ENCODE results near the gene PTPRJ. TPM values are rescaled to one million over a fixed set of nuclear protein-coding genes. Genes with fewer than 3 reads are reported as not detected.
"Not testable (repeated sequence)": the region's sequence is repeated elsewhere in the genome, so short reads cannot be mapped to it uniquely, and the experiment has no call there.

PTPRJ gene
- total RNA-seq, 1 donor from 2014 or later, result 7.3 TPM

DNA sequence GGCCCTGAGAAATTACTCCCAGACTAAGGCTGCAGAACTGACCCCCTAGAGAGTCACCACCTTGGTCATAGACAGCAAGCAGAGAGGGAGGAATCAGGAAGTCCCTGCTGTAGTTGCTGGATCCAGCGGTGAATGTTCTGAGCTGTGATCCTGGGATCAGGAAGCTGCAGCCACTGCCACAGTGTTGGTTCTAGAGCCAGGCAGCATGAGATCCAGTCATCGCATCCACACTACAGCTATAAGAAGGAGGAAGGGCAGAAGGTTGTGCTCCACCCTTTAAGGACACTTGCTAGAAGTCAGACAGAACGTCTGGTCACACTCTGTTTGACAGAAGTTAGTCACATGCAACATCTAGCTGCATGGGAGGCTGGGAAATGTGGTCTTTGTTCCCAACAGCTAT is 131.5 kb downstream of the PTPRJ start:
- DNase-seq (ENCODE audit: low read depth, low spot score), result no peak

DNA sequence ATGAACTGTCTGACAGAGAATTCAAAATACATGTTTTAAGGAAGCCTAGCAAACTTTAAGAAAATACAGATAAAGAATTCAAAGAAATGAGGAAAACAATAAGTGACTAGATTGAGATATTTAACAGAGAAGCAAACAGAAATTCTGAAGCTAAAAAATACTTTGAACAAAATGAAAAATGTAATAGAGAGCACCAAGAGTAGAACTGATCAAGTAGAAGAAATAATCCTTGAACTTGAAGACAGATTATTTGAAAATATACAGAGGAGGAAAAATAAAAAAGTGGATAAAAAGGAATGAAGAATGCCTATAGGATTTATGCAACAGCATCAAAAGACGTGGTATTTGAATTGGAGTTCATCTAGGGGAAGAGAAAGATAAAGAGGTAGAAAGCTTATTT is 134.4 kb downstream of the PTPRJ start:
- no peak for DNase-seq (ENCODE audit: low read depth, low spot score)

GRCh38 chr11:48116437-48117228 is 136.3 kb downstream of the PTPRJ start:
- peak; percentile 10 for DNase-seq (ENCODE audit: low read depth, low spot score)

GRCh38 chr11:48122246-48122645 is 141.9 kb downstream of the PTPRJ start:
- DNase-seq (ENCODE audit: low read depth, low spot score), result no peak

GRCh38 chr11:48122656-48123055 is 142.3 kb downstream of the PTPRJ start:
- DNase-seq (ENCODE audit: low read depth, low spot score), result no peak

DNA sequence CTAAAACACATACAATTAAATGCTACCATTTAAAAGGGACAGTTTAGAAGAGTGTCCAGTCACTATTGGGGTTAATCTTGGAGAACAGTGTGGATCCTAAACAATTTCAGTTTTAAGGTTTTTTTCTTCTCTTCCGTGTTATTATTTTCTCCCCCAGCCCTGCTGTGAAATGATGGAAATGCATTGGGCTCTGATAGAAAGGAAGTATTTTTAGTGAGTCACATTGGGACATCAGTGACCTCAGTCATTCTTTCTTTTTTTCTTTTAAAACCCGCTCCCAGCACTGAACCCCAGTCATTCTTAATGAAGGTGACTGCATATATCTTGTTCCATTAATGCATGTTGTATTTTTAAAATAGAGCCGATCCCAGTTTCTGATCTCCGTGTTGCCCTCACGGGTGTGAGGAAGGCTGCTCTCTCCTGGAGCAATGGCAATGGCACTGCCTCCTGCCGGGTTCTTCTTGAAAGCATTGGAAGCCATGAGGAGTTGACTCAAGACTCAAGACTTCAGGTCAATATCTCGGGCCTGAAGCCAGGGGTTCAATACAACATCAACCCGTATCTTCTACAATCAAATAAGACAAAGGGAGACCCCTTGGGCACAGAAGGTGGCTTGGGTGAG is 143.0 kb downstream of the PTPRJ start:
- DNase-seq (ENCODE audit: low read depth, low spot score), result no peak

GRCh38 chr11:48123934-48124755 is 143.8 kb downstream of the PTPRJ start:
- DNase-seq (ENCODE audit: low read depth, low spot score), result no peak

GRCh38 chr11:48124880-48125279 is 144.5 kb downstream of the PTPRJ start:
- DNase-seq (ENCODE audit: low read depth, low spot score), result no peak

GRCh38 chr11:48125866-48126265 is 145.5 kb downstream of the PTPRJ start:
- DNase-seq (ENCODE audit: low read depth, low spot score), result no peak

- no peak for DNase-seq (ENCODE audit: low read depth, low spot score)
These were observed 147.3 kb downstream of the PTPRJ start for GRCh38 chr11:48127521-48128183.

GRCh38 chr11:48129697-48130395 is 149.5 kb downstream of the PTPRJ start:
- DNase-seq (ENCODE audit: low read depth, low spot score), result no peak

- DNase-seq (ENCODE audit: low read depth, low spot score), result no peak
These were observed 154.0 kb downstream of the PTPRJ start for GRCh38 chr11:48134221-48134922.

- no peak for DNase-seq (ENCODE audit: low read depth, low spot score)
These were observed 157.9 kb downstream of the PTPRJ start for GRCh38 chr11:48138222-48138621.

GRCh38 chr11:48139896-48140295 is 159.5 kb downstream of the PTPRJ start:
- DNase-seq (ENCODE audit: low read depth, low spot score), result not testable (repeated sequence)

GRCh38 chr11:48141475-48142122 is 161.2 kb downstream of the PTPRJ start:
- no peak for DNase-seq (ENCODE audit: low read depth, low spot score)

DNA sequence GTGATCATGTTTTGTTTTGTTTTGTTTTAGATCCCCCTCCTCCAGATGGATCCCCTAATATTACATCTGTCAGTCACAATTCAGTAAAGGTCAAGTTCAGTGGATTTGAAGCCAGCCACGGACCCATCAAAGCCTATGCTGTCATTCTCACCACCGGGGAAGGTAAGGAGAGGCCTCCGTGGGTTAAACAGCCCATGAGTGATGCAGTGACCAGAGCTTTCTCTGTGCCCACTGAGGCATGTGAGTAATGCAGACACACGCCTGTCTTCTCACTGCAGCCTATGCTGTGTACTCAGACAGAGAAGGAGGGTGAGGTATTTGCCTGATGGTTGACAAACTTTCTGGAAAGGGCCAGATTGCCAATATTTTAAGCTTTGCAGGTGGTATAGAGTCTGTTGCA is 162.5 kb downstream of the PTPRJ start:
- DNase-seq (ENCODE audit: low read depth, low spot score), result no peak

GRCh38 chr11:48148749-48149148 is 168.4 kb downstream of the PTPRJ start:
- DNase-seq (ENCODE audit: low read depth, low spot score), result no peak

DNA sequence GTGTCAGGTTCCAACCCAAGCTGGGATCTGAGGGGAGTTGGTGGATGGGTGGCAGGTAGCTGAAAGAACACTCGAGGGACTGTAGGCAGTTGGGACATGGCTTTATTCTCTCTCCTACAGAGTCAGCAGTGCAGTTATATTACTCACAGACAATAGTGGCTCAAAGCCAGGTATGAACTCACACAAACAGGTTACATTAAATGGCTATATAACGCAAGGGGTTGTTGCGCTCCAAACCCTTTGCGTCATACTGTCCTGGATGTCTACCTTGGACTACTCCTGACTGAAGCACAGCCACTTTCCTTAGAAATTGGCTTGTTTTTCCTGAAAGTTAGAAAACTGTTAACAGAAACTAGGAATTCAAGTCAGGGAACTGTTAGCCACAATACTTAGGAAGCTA is 169.9 kb downstream of the PTPRJ start:
- DNase-seq (ENCODE audit: low read depth, low spot score), result peak; percentile 84

DNA sequence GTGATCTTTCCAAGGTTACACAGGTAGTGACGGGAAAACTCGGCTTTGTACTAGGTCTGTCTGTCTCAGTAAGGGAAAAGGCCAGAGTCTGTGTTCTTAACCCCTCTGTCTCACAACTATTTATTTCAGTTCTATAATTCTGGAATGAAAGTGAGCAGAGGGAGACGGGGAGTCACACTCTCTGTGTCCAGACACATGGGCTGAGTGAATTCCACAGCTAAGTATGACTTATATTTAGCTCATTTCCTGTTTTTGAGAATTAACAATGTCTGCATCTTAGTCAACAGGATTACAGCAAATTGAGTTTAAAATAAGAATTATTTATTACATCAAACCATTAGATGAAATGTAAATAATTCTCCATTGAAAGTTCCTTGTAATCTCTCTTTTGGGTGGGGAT is 173.8 kb downstream of the PTPRJ start:
- DNase-seq (ENCODE audit: low read depth, low spot score), result peak; percentile 67

All from pulmonary artery endothelial cell (primary cell).